GM21825 (cell line): ENCODE measurements around the gene CTSA.
A peak's percentile ranks its signal among the peaks of the same experiment; 100 is the strongest.
"Not testable (repeated sequence)": the region's sequence is repeated elsewhere in the genome, so short reads cannot be mapped to it uniquely, and the experiment has no call there.

Experiments used
- ATAC-seq: cut with Tn5 transposase; IDR thresholded peaks from one replicate; pipeline ENCODE4 v1.9.1; 2021; ENCODE audit warnings: mild to moderate bottlenecking, moderate library complexity; ENCODE audit not compliant: unreplicated experiment

The CTSA gene

GRCh38 chr20:45911486-45912343 lies 20.6 kb downstream of the CTSA start, which contains the start of gene PLTP:
Gene PLTP (minus strand): TSS chr20:45912155. CDS start chr20:45911452, 703 bp downstream.
- no peak for ATAC-seq

GRCh38 chr20:45912344-45912682 lies 21.2 kb downstream of the CTSA start:
- ATAC-seq = no peak

- ATAC-seq = no peak
These were observed 22.0 kb downstream of the CTSA start for GRCh38 chr20:45913116-45913515.

GRCh38 chr20:45917790-45918141 lies 26.6 kb downstream of the CTSA start:
- no peak for ATAC-seq

GRCh38 chr20:45918182-45918737 lies 27.1 kb downstream of the CTSA start:
- ATAC-seq = no peak

- ATAC-seq = no peak
These were observed 27.8 kb downstream of the CTSA start for GRCh38 chr20:45918779-45919537.

GRCh38 chr20:45919542-45920399 lies 28.6 kb downstream of the CTSA start:
- ATAC-seq = no peak

GRCh38 chr20:45920462-45921336 lies 29.6 kb downstream of the CTSA start:
- no peak for ATAC-seq

GRCh38 chr20:45921337-45922189 lies 30.4 kb downstream of the CTSA start:
- ATAC-seq = no peak

- no peak for ATAC-seq
These were observed 33.5 kb downstream of the CTSA start for GRCh38 chr20:45924391-45925261.

GRCh38 chr20:45925821-45926506 lies 34.8 kb downstream of the CTSA start:
- ATAC-seq = no peak

- no peak for ATAC-seq
These were observed 35.6 kb downstream of the CTSA start for GRCh38 chr20:45926731-45927070.

- no peak for ATAC-seq
These were observed 36.1 kb downstream of the CTSA start for GRCh38 chr20:45927071-45927878.

- ATAC-seq = not testable (repeated sequence)
These were observed 40.5 kb downstream of the CTSA start for GRCh38 chr20:45931680-45932079.

- peak; percentile 37 for ATAC-seq
These were observed 42.3 kb downstream of the CTSA start for GRCh38 chr20:45933266-45934045.

GRCh38 chr20:45934046-45934585 lies 43.0 kb downstream of the CTSA start:
- ATAC-seq = peak; percentile 10
